GM19240 (cell line): ENCODE measurements around the gene RERE.
"Not testable (repeated sequence)": the region's sequence is repeated elsewhere in the genome, so short reads cannot be mapped to it uniquely, and the experiment has no call there.

ENCODE experiments used
- DNase-seq: peaks from one replicate; pipeline ENCODE4 v3.0.0; 2011; ENCODE audit warnings: low spot score; ENCODE audit not compliant: insufficient read length

RERE gene

GRCh38 chr1:8844501-8845006 lies 27.1 kb upstream of the RERE start:
- no peak for DNase-seq

GRCh38 chr1:8841395-8841794 lies 24.0 kb upstream of the RERE start:
- DNase-seq: no peak

GRCh38 chr1:8839990-8840389 lies 22.6 kb upstream of the RERE start:
- DNase-seq: no peak

GRCh38 chr1:8835941-8836643 lies 18.7 kb upstream of the RERE start:
- DNase-seq: no peak

GRCh38 chr1:8831340-8831739 lies 13.9 kb upstream of the RERE start:
- no peak for DNase-seq

- DNase-seq: not testable (repeated sequence)
These were observed 13.3 kb upstream of the RERE start for GRCh38 chr1:8830732-8831131.

DNA sequence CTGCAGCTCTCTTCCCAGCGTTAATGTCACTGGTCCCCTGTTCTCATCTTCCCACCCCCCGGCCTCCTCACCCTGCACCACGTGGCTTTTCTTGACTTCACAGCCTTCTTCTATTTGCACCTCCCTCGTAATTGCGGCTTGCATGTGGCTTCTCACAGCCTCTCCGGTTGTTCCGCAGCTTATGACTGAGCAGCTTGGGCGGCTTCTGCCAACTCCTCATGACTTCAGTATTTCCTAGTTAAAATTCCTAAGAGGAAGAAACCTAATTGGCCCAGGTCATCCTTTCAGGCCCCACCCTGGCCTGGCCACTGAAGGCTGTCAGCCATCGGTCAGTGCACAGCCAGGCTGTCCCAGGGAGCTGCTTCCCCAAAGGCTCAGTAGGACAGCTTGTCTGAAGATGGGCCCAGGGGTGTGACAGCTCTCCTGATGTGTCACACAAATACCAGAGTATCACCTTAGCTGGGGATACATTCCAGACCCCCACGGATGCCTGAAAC lies 8.6 kb upstream of the RERE start:
- DNase-seq: no peak

DNA sequence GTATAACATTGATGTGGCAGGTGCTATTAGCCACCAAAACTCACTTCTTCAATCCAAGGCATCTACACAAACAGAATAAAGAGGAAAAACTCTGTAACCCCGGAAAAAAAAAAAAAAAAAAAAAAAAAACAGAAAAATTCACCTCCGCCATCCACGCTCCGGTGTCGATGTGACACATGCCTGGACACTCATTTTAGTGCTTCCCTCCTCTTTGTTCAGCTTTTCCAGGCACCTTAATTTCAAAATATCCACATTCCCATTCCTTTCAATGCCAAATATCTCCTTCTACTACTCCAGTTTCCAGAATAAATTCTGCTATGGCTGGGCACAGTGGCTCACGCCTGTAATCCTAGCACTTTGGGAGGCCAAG lies 5.8 kb upstream of the RERE start:
- DNase-seq: no peak

DNA sequence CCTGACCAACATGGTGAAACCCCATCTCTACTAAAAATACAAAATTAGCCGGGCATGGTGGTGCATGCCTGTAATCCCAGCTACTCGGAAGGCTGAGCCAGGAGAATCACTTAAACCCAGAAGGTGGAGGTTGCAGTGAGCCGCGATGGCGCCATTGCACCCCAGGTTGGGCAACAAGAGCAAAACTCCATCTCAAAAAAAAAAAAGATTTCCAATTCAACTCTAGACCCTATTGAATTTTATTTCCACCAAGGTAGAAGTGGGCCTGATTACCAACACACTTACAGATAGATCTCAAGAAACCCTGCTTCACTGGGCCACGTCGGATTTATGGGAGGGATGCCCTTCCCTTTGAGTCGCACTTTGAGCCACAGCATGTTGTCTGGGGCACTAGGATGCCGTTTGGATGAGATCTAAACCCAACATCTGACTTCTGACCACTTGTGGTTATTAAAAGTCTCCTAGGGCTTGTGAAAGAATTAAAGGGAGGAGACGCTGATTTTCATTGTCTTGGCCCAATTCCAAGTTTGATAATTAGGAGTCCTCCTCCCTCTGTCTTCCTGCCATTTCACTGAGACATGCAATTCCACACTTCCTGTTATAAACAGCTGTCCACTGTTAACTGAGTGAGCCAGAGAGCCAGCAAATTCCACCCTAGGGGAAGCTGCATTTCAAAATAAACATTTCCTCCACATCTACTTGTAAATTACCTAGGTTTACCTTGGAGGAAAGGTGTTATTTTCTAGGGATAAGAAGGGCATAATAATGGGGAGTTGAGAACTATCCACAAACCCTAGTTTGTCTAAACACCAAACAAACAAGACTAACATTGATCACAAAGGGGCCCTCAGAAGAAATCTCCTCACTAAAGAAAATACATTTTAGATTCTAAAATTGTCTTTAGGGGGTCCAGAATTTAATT lies 5.2 kb upstream of the RERE start:
- DNase-seq: no peak

GRCh38 chr1:8821084-8821483 lies 3.6 kb upstream of the RERE start:
- no peak for DNase-seq

DNA sequence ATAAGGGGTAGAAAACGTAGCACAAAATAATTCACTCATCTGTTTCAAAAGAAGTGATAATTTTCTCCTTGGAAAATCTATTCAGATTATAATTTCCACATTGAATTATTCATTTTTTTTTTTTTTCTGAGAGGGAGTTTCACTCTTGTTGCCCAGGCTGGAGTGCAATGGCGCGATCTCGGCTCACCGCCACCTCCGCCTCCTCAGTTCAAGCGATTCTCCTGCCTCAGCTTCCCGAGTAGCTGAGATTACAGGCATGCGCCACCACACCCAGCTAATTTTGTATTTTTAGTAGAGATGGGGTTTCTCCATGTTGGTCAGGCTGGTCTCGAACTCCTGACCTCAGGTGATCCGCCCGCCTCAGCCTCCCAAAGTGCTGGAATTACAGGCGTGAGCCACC lies 1.3 kb upstream of the RERE start:
- not testable (repeated sequence) for DNase-seq

- no peak for DNase-seq
These were observed 910 bp upstream of the RERE start for GRCh38 chr1:8818325-8818775.

GRCh38 chr1:8816831-8817411 lies 519 bp downstream of the RERE start:
- no peak for DNase-seq

DNA sequence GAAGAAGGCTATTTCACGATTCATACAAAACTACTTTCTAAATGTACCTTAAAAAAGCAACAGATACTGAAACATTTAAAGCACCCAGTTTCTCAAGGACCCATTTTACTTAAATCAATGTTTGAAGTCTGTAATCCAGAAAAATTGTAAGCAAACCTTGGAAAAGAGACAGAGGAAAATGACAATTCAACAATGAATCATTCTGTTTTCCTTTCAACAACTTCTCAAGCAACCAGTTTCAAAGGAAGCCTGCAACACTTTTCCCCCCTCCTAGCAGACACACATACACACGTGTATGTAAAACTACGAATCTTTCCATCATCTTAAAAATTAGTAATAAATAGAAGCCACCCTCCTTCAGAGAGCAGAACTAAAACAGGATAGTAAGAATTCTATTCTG lies 1.2 kb downstream of the RERE start:
- no peak for DNase-seq

DNA sequence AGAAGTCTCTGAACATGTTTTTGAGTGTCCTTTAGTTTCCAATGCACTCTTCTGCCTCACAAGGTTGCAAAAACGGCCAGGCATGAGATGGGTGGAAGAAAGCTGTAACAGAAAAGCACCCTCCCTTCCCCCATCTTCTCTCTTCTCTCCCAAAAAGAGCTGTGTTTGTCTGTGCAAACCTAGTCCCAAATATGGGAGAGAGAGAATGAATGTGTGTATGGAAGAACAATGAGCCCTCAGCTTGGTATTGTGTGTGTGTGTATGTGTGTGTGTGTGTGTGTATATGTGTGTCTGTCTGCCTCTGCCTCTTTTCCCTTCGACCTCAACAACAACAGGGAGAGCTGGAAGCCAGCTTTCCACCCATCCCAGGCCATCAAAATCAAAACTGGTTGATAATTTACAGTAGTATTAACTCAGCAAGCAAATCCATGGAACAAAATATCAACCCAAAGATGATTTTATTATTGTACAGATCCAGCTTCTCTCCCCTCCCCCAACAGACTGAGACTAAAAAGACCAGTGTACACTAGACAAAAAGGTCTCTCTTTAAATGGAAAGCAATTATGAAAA lies 1.8 kb downstream of the RERE start:
- no peak for DNase-seq

- no peak for DNase-seq
These were observed 2.6 kb downstream of the RERE start for GRCh38 chr1:8814865-8815264.

DNA sequence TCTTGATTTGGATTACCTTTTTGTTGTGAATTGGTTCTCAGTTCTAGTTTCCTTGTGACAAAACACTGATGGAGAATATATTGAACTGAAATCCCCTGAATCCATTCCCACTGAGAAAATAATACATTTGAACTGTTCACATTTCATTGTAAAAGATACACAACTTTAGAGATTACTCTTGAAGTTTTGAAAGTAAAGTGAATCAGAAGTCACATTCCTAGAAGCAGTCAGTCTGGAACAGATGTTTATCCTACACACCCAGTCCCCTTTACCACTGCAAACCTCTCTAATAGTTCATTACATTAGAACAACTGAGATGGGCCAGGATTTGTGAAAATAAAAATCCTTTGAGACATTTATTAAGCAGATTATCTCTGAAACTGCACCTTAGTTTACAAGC lies 3.4 kb downstream of the RERE start:
- DNase-seq: no peak

GRCh38 chr1:8813016-8813763 lies 4.2 kb downstream of the RERE start:
- DNase-seq: no peak

DNA sequence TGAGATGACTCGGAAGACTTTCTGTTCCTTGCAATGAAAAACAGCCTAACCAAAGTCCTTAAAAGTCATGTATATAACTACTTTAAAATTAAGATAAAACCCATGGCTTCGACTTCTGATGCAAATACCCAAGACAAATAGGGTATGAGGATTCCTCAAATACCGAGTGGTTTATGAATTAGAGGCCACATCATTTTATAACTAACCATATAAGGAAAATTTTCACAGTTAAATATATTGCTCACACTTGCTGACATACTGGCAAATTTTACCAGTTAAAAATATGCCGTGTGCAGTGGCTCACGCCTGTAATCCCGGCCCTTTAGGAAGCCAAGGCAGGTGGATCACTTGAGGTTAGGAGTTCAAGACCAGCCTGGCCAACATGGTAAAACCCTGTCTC lies 5.4 kb downstream of the RERE start:
- no peak for DNase-seq

DNA sequence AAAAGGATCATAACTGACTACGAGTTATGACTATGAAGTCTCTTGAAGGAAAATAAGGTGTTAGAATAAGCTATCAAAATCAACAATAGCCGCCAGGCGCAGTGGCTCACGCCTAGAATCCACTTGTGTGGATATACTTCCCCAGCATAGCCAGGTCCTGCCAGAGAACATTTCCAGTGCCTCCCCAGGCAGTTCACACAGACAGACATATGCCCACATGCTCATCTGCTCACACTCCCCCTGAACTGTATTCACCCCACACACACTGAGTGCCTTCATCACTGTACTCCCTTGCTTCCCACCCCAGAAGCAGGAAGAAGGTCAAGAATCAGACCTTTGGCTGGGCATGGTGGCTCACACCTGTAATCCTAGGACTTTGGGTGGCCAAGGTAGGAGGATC lies 6.5 kb downstream of the RERE start:
- DNase-seq: no peak

GRCh38 chr1:8809342-8809736 lies 8.1 kb downstream of the RERE start:
- no peak for DNase-seq
